ENCODE measurements around the gene PM20D2.

PM20D2 gene

DNA sequence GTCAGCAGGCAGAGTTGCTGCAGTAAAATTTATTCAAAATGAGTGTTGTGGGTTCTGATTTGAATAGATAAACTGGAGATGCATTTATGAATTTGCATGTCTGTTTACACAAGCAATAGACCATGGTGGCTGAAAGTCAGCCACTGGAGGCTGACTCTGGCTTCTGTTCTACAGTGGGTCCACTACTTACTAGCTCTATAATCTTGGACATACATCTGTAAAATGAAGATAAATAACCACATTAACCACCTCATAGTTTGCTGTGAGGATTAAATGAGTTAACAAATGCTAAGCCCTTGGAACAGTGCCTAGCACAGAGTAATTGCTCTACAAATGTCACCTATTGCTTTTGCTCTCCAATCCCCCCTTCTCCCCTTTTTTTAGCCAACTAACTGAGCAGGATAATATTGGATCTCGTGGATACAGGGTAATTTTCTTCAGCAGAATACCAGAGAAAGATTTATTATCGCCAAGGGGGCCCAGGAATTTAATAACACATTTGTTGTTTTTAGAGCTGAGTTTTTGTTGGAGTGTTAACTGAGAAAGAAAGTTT, 1.4 kb upstream of the PM20D2 start:
- peak; percentile 73; the same call in 1 of the 2 replicates for TF ChIP-seq POU2F2 (IDR thresholded peaks at IDR 0.05; ENCODE audit: low read depth, low read length)
- TF ChIP-seq TAF1 (IDR thresholded peaks at IDR 0.05; ENCODE audit: low read depth, low read length) = no peak
- FAIRE-seq = peak; percentile 92
- DNase-seq (ENCODE audit: insufficient read length, low spot score) = peak; percentile 28

DNA sequence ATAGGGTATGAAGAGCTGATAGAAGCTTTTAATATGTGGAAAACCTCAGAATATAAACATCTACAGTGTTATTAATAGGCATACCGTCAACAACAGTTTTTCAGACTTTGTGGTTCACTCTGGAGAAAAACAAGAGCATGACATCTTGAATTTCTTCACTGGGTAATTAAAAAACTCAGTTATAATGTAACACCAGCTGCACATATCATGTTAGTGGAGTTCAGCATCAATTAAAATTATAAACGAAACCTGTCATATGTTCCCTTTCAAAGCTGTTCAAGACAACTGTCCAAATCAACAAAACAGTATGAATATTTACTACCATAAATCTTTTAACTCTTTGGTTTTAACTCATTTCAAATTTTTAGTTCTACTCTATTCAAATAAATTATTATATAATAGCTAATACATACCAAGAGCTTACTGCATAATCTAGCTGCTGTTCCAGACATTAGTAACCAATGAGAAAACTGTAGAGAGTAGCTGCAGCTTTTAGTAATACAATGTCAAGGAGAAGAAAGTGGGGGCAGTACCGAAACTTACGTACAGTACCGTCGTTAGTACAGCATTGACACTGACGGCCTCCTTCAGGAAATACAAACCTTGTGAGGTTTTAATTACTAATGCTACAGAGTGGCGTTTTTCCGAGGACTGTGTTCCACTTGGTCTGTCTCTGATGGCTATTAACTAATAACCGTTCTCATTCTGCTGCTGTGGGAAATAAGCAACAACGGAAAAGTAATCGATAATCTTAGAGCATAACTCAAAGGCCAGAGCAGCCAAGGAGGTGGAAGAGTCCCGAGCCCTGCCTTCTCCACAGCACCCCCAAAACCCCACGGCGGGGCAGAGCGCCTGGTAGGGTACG, 532 bp upstream of the PM20D2 start:
- FAIRE-seq = peak; percentile 9
- peak; percentile 37 for DNase-seq (ENCODE audit: insufficient read length, low spot score)
- TF ChIP-seq TAF1 (IDR thresholded peaks at IDR 0.05; ENCODE audit: low read depth, low read length) (no peak), POLR2AphosphoS5 (IDR thresholded peaks at IDR 0.05; ENCODE audit: low read depth, low read length) (no peak), POU2F2 (IDR thresholded peaks at IDR 0.05; ENCODE audit: low read depth, low read length) (no peak), SPI1 (IDR thresholded peaks at IDR 0.05; ENCODE audit: low read depth, low read length) (no peak), POLR2A (IDR thresholded peaks at IDR 0.05; ENCODE audit: low read depth, low read length) (no peak), PAX5 (IDR thresholded peaks at IDR 0.05; ENCODE audit: insufficient read depth, low read length, severe bottlenecking) (no peak)

DNA sequence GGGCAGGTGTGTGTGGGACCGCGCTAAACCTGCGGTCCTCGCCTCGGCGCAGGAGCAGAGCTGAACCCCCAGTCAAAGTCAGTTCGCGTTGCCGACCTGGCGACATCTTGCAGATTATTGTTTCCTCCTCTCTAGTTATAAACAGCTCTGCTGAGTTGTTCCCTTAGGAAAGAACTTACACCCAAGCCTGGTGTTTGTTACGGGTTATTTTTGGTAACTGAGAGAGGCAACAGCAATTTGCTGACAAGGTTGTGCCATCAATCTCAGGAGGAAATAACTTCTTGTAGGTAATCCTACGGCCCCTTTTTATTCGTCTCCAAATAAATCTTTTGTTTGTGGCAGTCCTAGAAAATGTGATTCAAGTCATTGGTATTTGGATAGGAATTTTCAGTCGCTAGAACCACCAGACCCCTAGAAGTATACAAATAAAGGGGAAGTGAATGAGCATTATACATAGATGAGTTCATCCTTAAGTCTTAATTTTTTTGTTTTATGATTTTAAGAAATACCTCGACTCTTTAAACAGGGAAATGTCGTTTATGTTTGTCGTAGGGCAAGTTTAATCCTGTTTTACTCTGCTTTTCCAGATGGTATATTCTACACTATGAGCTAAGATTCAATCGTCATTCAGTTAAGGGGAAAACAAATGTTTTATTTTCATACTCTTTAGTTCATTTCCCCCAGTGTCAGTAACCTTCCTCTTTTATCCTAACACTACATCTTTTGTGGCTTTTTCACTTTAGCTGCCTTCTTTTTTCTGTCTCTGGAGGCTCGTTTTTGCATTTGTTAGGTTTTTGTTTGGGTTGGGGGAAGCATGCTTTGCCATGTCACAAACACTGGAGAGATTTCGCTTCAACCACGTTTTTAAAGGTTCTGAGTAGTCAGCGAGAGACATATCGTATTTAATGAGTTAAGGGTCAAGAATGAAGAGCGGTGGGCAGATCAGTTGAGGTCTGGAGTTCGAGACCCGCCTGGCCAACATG, 1.2 kb downstream of the PM20D2 start:
- FAIRE-seq (peak; percentile 23), DNase-seq (ENCODE audit: insufficient read length, low spot score) (no peak)
- TF ChIP-seq SPI1 (IDR thresholded peaks at IDR 0.05; ENCODE audit: low read depth, low read length) (peak; percentile 45; the same call in 1 of the 2 replicates), POLR2AphosphoS5 (IDR thresholded peaks at IDR 0.05; ENCODE audit: low read depth, low read length) (no peak)

GRCh38 chr6:89148016-89148750, 2.3 kb downstream of the PM20D2 start:
- peak; percentile 78 for FAIRE-seq

GRCh38 chr6:89154131-89154530, 8.3 kb downstream of the PM20D2 start:
- FAIRE-seq = no peak
- TF ChIP-seq TAF1 (IDR thresholded peaks at IDR 0.05; ENCODE audit: low read depth, low read length) (no peak), POLR2A (IDR thresholded peaks at IDR 0.05; ENCODE audit: low read depth, low read length) (no peak), POU2F2 (IDR thresholded peaks at IDR 0.05; ENCODE audit: low read depth, low read length) (no peak), SPI1 (IDR thresholded peaks at IDR 0.05; ENCODE audit: low read depth, low read length) (no peak), PAX5 (IDR thresholded peaks at IDR 0.05; ENCODE audit: insufficient read depth, low read length, severe bottlenecking) (no peak), POLR2AphosphoS5 (IDR thresholded peaks at IDR 0.05; ENCODE audit: low read depth, low read length) (no peak)
- no peak for DNase-seq (ENCODE audit: insufficient read length, low spot score)

More at GRCh38 chr6:89148016-89148750, 2.3 kb downstream of the PM20D2 start:
- no peak for DNase-seq (ENCODE audit: insufficient read length, low spot score)
- TF ChIP-seq TAF1 (IDR thresholded peaks at IDR 0.05; ENCODE audit: low read depth, low read length) = no peak
- TF ChIP-seq POLR2AphosphoS5 (IDR thresholded peaks at IDR 0.05; ENCODE audit: low read depth, low read length) = no peak
- no peak for TF ChIP-seq PAX5 (IDR thresholded peaks at IDR 0.05; ENCODE audit: insufficient read depth, low read length, severe bottlenecking)
- no peak for TF ChIP-seq SPI1 (IDR thresholded peaks at IDR 0.05; ENCODE audit: low read depth, low read length)
- no peak for TF ChIP-seq POLR2A (IDR thresholded peaks at IDR 0.05; ENCODE audit: low read depth, low read length)
- TF ChIP-seq POU2F2 (IDR thresholded peaks at IDR 0.05; ENCODE audit: low read depth, low read length) = no peak

- no peak for TF ChIP-seq POU2F2 (IDR thresholded peaks at IDR 0.05; ENCODE audit: low read depth, low read length)
- no peak for TF ChIP-seq POLR2AphosphoS5 (IDR thresholded peaks at IDR 0.05; ENCODE audit: low read depth, low read length)
- TF ChIP-seq POLR2A (IDR thresholded peaks at IDR 0.05; ENCODE audit: low read depth, low read length) = no peak
- no peak for TF ChIP-seq PAX5 (IDR thresholded peaks at IDR 0.05; ENCODE audit: insufficient read depth, low read length, severe bottlenecking)
- no peak for TF ChIP-seq TAF1 (IDR thresholded peaks at IDR 0.05; ENCODE audit: low read depth, low read length)
- TF ChIP-seq SPI1 (IDR thresholded peaks at IDR 0.05; ENCODE audit: low read depth, low read length) = no peak
- no peak for DNase-seq (ENCODE audit: insufficient read length, low spot score)
- FAIRE-seq = no peak
These were observed 14.7 kb downstream of the PM20D2 start for GRCh38 chr6:89160331-89161092.

DNA sequence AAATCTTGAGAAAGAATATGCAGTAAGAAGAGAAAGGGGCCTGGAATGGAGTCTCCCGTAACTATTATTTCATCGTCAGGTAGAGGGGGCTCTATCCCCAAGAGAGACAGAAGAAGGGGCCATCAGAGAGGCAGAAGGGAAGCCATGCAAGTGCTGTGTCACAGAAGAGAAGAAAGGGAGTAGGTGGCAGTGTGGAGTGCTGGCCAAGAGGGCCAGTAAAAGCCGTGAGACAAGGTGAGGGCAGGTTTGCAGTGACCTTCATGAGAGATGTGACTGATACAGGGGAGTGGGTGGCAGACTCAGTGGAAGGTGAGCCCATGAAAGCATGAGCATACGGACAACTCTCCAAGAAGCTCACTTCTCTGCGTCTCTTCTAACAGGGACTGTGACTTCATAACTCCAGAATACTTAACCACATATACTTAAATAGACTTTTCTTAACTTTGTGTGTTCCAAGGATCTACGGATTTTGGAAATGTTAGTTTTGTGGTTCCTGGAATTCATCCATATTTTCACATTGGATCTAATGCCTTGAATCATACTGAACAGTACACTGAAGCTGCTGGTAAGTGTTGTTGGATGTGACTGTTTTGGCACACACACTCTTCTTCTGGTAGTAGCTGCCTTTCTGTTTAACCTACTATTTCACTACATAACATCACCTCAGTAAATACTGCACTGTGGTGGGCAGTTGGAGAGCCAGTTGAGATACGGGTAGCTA, 15.6 kb downstream of the PM20D2 start:
- no peak for FAIRE-seq
- no peak for DNase-seq (ENCODE audit: insufficient read length, low spot score)
- TF ChIP-seq POLR2AphosphoS5 (IDR thresholded peaks at IDR 0.05; ENCODE audit: low read depth, low read length) = no peak
- TF ChIP-seq POLR2A (IDR thresholded peaks at IDR 0.05; ENCODE audit: low read depth, low read length) = no peak
- TF ChIP-seq PAX5 (IDR thresholded peaks at IDR 0.05; ENCODE audit: insufficient read depth, low read length, severe bottlenecking) = no peak
- TF ChIP-seq TAF1 (IDR thresholded peaks at IDR 0.05; ENCODE audit: low read depth, low read length) = no peak
- TF ChIP-seq SPI1 (IDR thresholded peaks at IDR 0.05; ENCODE audit: low read depth, low read length) = no peak

GRCh38 chr6:89162047-89162371, 16.2 kb downstream of the PM20D2 start:
- FAIRE-seq (no peak), DNase-seq (ENCODE audit: insufficient read length, low spot score) (no peak)
- TF ChIP-seq POLR2A (IDR thresholded peaks at IDR 0.05; ENCODE audit: low read depth, low read length) = no peak
- no peak for TF ChIP-seq PAX5 (IDR thresholded peaks at IDR 0.05; ENCODE audit: insufficient read depth, low read length, severe bottlenecking)
- TF ChIP-seq SPI1 (IDR thresholded peaks at IDR 0.05; ENCODE audit: low read depth, low read length) = no peak
- no peak for TF ChIP-seq TAF1 (IDR thresholded peaks at IDR 0.05; ENCODE audit: low read depth, low read length)

Measured in GM12891 (cell line).